A673 (cell line): ENCODE data around the gene VANGL2. TPM values are rescaled to one million over a fixed set of nuclear protein-coding genes. Genes with fewer than 3 reads are reported as not detected.

Experiments used
- BruUV-seq: library from RNA; stranded (reverse); fragments of 400-500 nt; replicated peaks from 2 replicates; lab custom pipeline; 2021; lab: Mats Ljungman, UMichigan
- CTCF ChIA-PET: fragments of 300-600 bp; sonication (Branson Sonifier 250); formaldehyde crosslinking; loops from one replicate; lab custom pipeline; 2022; ENCODE audit warnings: antibody characterized with exemption; lab: Charles Lee
- POLR2A ChIA-PET: fragments of 300-600 bp; sonication (Branson Sonifier 250); formaldehyde crosslinking; loops from one replicate; lab custom pipeline; 2022; ENCODE audit warnings: antibody characterized with exemption; ENCODE audit not compliant: low non-redundant PET; lab: Charles Lee
- DNase-seq: peaks from one replicate; pipeline ENCODE4 v3.0.0-alpha.2; 2015; ENCODE audit warnings: low spot score
- H3K27ac ChIP-seq: fragments of 200-600 bp; sonication (generic); 2 replicates; pipeline ENCODE4 v1.5.1; 2016; ENCODE audit warnings: mixed run types, low read depth, mild to moderate bottlenecking, mixed read lengths, antibody characterized with exemption, low read length; ENCODE audit not compliant: poor library complexity, severe bottlenecking
- H3K27me3 ChIP-seq: fragments of 200-600 bp; sonication (generic); replicated peaks from 2 replicates; pipeline ENCODE4 v1.6.1; 2017; ENCODE audit warnings: mixed run types, low read depth, mild to moderate bottlenecking, mixed read lengths, antibody characterized with exemption, low read length; ENCODE audit not compliant: insufficient read depth, poor library complexity
- H3K36me3 ChIP-seq: fragments of 200-600 bp; sonication (generic); 2 replicates; pipeline ENCODE4 v1.6.1; 2016; ENCODE audit warnings: mixed run types, mild to moderate bottlenecking, mixed read lengths, antibody characterized with exemption, low read length; ENCODE audit not compliant: insufficient read depth, poor library complexity, severe bottlenecking
- H3K4me1 ChIP-seq: fragments of 200-600 bp; sonication (generic); 2 replicates; pipeline ENCODE4 v1.6.1; 2017; ENCODE audit warnings: mixed run types, mild to moderate bottlenecking, mixed read lengths, antibody characterized with exemption, low read length; ENCODE audit not compliant: insufficient read depth, poor library complexity, severe bottlenecking
- H3K4me3 ChIP-seq: fragments of 200-600 bp; sonication (generic); 2 replicates; pipeline ENCODE4 v1.5.1; 2016; ENCODE audit warnings: low read depth, mixed run types, mild to moderate bottlenecking, mixed read lengths, low read length; ENCODE audit not compliant: poor library complexity, severe bottlenecking
- H3K9me3 ChIP-seq: fragments of 200-600 bp; sonication (generic); 2 replicates; pipeline ENCODE4 v1.6.1; 2016; ENCODE audit warnings: mixed run types, low read depth, mild to moderate bottlenecking, mixed read lengths, antibody characterized with exemption, low read length; ENCODE audit not compliant: poor library complexity, severe bottlenecking
- EZH2 ChIP-seq: fragments of 200-600 bp; sonication (generic); IDR thresholded peaks from 2 replicates; pipeline ENCODE4 v1.6.1; 2017; ENCODE audit warnings: borderline replicate concordance, low read depth, mild to moderate bottlenecking, mixed read lengths, antibody characterized with exemption, low read length; ENCODE audit not compliant: poor library complexity, severe bottlenecking
- intact Hi-C: fragments of 100-400 bp; cut with micrococcal nuclease; formaldehyde crosslinking; loops from one replicate; pipeline ENCODE4 v1.10.0; 2022; ENCODE audit not compliant: unreplicated experiment
- total RNA-seq: library from RNA; stranded (reverse); gene quantifications from 2 replicates; pipeline ENCODE4 v1.2.3, GENCODE V29; 2021
- TF ChIP-seq, protein P1 (sequence below): fragments of 300-800, 200-600 bp; sonication (generic); conservative IDR thresholded peaks from 2 replicates; pipeline ENCODE4 v1.5.1; 2017; ENCODE audit warnings: low read depth, mild to moderate bottlenecking, antibody characterized with exemption, low read length, moderate library complexity, mixed read lengths

VANGL2 gene
- total RNA-seq, 1 experiment from 2014 or later, result 20.9 TPM

DNA sequence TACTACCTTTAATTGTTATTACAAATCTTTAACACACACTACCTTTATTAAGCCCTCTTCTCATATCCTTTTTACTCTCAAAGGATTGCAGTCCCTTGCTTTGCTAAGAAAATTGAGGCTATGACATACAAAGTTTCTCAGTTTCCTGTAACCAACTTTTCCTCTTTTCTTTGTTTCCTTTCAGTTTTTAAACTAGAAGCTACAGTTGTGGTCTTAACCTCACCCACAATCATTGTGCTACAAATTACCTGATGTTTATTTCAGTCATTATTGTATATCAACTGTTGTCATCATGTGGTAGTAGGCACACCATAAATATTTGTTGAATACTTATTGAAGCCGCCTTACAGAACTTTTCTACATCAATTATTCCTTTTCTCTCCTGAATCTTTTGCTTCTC, 70.9 kb downstream of the VANGL2 start:
- no peak overlapping the region for H3K27ac ChIP-seq
- intact Hi-C loops, result no loop called here
- no peak for DNase-seq
- ChIA-PET POLR2A (no interaction called here), CTCF (no interaction called here)
- no TSS peak for BruUV-seq
- no peaks in the 10 kb centered on the region for H3K9me3 ChIP-seq
- H3K27me3 ChIP-seq, result peaks cover 4% of the 10 kb centered on the region
- H3K36me3 ChIP-seq, result no peaks in the 10 kb centered on the region
- no peak overlapping the region for H3K4me3 ChIP-seq
- no peaks in the 10 kb centered on the region for H3K4me1 ChIP-seq
- TF ChIP-seq, protein P1, sequence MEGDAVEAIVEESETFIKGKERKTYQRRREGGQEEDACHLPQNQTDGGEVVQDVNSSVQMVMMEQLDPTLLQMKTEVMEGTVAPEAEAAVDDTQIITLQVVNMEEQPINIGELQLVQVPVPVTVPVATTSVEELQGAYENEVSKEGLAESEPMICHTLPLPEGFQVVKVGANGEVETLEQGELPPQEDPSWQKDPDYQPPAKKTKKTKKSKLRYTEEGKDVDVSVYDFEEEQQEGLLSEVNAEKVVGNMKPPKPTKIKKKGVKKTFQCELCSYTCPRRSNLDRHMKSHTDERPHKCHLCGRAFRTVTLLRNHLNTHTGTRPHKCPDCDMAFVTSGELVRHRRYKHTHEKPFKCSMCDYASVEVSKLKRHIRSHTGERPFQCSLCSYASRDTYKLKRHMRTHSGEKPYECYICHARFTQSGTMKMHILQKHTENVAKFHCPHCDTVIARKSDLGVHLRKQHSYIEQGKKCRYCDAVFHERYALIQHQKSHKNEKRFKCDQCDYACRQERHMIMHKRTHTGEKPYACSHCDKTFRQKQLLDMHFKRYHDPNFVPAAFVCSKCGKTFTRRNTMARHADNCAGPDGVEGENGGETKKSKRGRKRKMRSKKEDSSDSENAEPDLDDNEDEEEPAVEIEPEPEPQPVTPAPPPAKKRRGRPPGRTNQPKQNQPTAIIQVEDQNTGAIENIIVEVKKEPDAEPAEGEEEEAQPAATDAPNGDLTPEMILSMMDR, result no peak
- no peak for TF ChIP-seq EZH2

DNA sequence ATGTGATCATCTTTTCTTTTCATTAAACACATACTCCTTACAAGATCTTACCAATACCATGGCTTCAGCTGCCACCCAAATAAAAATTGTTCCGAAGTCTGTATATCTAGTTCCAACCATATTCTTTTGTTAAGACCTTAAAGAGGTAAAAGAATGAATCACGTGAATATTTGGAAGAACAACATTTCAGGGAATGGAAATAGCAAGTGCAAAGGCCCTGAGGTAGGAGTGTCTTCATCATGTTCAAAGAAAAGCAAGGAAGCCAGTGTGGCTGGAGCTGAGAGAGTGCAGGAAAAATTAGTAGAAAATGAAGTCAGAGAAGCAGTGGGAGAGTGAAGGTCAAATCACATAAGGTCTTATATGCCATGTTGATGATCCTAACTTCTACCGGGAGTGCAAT, 71.7 kb downstream of the VANGL2 start:
- H3K27me3 ChIP-seq, result peaks cover 4% of the 10 kb centered on the region
- POLR2A ChIA-PET, result no interaction called here
- H3K36me3 ChIP-seq, result no peaks in the 10 kb centered on the region
- BruUV-seq, result no TSS peak
- TF ChIP-seq, protein P1, result no peak
- TF ChIP-seq EZH2, result no peak
- CTCF ChIA-PET, result no interaction called here
- intact Hi-C loops, result no loop called here
- no peak for DNase-seq
- H3K9me3 ChIP-seq, result no peaks in the 10 kb centered on the region
- no peaks in the 10 kb centered on the region for H3K4me1 ChIP-seq
- H3K27ac ChIP-seq, result no peak overlapping the region
- H3K4me3 ChIP-seq, result no peak overlapping the region

DNA sequence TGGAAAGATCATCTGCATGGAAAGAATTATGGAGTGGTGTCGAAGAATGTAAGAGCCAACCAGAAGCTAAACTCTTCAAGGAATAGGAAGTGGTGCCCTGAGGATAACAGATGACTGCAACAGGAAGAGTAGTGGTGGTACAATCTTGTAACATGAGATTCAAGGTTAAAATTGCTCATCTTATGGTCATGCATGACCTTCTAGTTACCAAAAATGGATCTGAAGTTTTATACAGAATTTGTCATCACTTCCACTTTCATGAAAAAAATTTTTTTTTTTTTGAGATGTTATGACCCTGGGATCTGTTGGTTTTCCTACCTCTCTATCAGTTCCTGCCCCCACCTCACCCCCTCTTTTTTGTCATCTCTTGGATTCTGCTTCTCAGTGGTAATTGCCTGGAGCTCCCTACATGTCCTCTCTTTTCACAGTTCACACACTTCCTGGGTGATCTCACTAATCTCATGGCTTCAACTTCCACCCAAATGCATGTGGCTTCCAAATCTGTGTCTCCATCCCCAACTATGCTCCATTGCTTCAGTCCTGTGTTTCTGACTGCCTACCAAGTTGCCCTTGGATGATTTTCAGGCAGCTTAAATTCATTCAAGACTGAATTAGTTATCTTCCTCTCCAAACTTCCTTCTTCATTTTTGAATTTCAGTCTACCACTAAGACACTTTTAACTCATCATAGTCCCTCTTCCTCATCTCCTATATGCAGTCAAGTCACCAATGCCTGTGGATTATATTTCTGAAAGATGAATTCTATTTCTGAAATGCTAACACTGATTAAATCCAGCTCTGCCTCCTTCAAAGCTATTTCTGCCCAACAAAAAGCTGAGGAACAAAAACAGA, 74.3 kb downstream of the VANGL2 start:
- no peaks in the 10 kb centered on the region for H3K4me1 ChIP-seq
- POLR2A ChIA-PET, result no interaction called here
- TF ChIP-seq EZH2, result no peak
- TF ChIP-seq, protein P1, result no peak
- H3K9me3 ChIP-seq, result no peaks in the 10 kb centered on the region
- peaks cover 4% of the 10 kb centered on the region for H3K27me3 ChIP-seq
- no peaks in the 10 kb centered on the region for H3K36me3 ChIP-seq
- no peak overlapping the region for H3K27ac ChIP-seq
- no TSS peak for BruUV-seq
- intact Hi-C loops, result no loop called here
- no peak for DNase-seq
- H3K4me3 ChIP-seq, result no peak overlapping the region
- CTCF ChIA-PET, result no interaction called here

Other genes starting within 250 kb of the VANGL2 start
- gene ATP1A4, start 249.0 kb upstream of the VANGL2 start, total RNA-seq, result not detected in 2 replicates
- not detected in 2 replicates for gene CASQ1, start 210.0 kb upstream of the VANGL2 start, total RNA-seq
- 69.6 and 87.7 TPM in 2 replicates for gene PEA15, start 195.2 kb upstream of the VANGL2 start, total RNA-seq
- 108 and 115 TPM in 2 replicates for gene DCAF8, start 138.0 kb upstream of the VANGL2 start, total RNA-seq
- 67.0 and 69.1 TPM in 2 replicates for gene PEX19, start 115.4 kb upstream of the VANGL2 start, total RNA-seq
- 134 and 166 TPM in 2 replicates for gene COPA, start 57.3 kb upstream of the VANGL2 start, total RNA-seq
- gene NCSTN, start 57.2 kb upstream of the VANGL2 start, total RNA-seq, result 58.0 and 64.6 TPM in 2 replicates
- gene NHLH1, start 33.5 kb upstream of the VANGL2 start, total RNA-seq, result 0.43 and 0.55 TPM in 2 replicates
- not detected in 2 replicates for gene SLAMF6, start 122.7 kb downstream of the VANGL2 start, total RNA-seq
- gene CD84, start 178.9 kb downstream of the VANGL2 start, total RNA-seq, result not detected in 2 replicates
- 1.1 and 2.2 TPM in 2 replicates for gene SLAMF1, start 246.5 kb downstream of the VANGL2 start, total RNA-seq